ENCODE data around the gene LRRC3.

LRRC3 gene

GRCh38 chr21:44418108-44418875 is 37.0 kb upstream of the LRRC3 start:
- Histone ChIP-seq H3K4me3 (ENCODE audit: low read length, poor library complexity, severe bottlenecking) (no peak overlapping the region), H3K9me2 (replicated peaks; ENCODE audit: low read depth, low read length) (no peaks in the 10 kb centered on the region), H3K9me3 (ENCODE audit: insufficient read depth, low read depth, low read length) (peaks cover 21% of the 10 kb centered on the region; the same call in 1 of the 2 replicates), H3K79me2 (ENCODE audit: insufficient read depth, low read length) (no peaks in the 10 kb centered on the region), H3K36me3 (ENCODE audit: insufficient read depth, low read length) (no peaks in the 10 kb centered on the region), H3K27me3 (ENCODE audit: insufficient read depth, low read length, poor library complexity, severe bottlenecking) (no peaks in the 10 kb centered on the region), H3K9ac (ENCODE audit: low read depth, low read length, poor library complexity, severe bottlenecking) (no peak overlapping the region), H4K20me1 (ENCODE audit: insufficient read depth, low read length, poor library complexity, severe bottlenecking) (no peaks in the 10 kb centered on the region), H2AFZ (ENCODE audit: low read length) (no peak overlapping the region), H3F3A (ENCODE audit: low read depth) (no peaks in the 10 kb centered on the region), H3K4me1 (ENCODE audit: insufficient read depth, low read length, poor library complexity, severe bottlenecking) (no peaks in the 10 kb centered on the region), H3K4me2 (ENCODE audit: low read depth, low read length, poor library complexity, severe bottlenecking) (no peak overlapping the region)
- no peak for TF ChIP-seq CTCF (conservative IDR thresholded peaks at IDR 0.05; ENCODE audit: low read length)
- TF ChIP-seq EZH2phosphoT487 (IDR thresholded peaks at IDR 0.05; ENCODE audit: borderline replicate concordance) = no peak

GRCh38 chr21:44418876-44419230 is 36.5 kb upstream of the LRRC3 start:
- H3K4me2 ChIP-seq (ENCODE audit: low read depth, low read length, poor library complexity, severe bottlenecking) = no peak overlapping the region
- H2AFZ ChIP-seq (ENCODE audit: low read length) = no peak overlapping the region
- H3K4me1 ChIP-seq (ENCODE audit: insufficient read depth, low read length, poor library complexity, severe bottlenecking) = no peaks in the 10 kb centered on the region
- TF ChIP-seq CTCF (conservative IDR thresholded peaks at IDR 0.05; ENCODE audit: low read length) (no peak), EZH2phosphoT487 (IDR thresholded peaks at IDR 0.05; ENCODE audit: borderline replicate concordance) (no peak)
- no peaks in the 10 kb centered on the region for H3K36me3 ChIP-seq (ENCODE audit: insufficient read depth, low read length)
- H3K9ac ChIP-seq (ENCODE audit: low read depth, low read length, poor library complexity, severe bottlenecking) = no peak overlapping the region
- H3K9me2 ChIP-seq (replicated peaks; ENCODE audit: low read depth, low read length) = no peaks in the 10 kb centered on the region
- H3K79me2 ChIP-seq (ENCODE audit: insufficient read depth, low read length) = no peaks in the 10 kb centered on the region
- H4K20me1 ChIP-seq (ENCODE audit: insufficient read depth, low read length, poor library complexity, severe bottlenecking) = no peaks in the 10 kb centered on the region
- H3K4me3 ChIP-seq (ENCODE audit: low read length, poor library complexity, severe bottlenecking) = no peak overlapping the region
- H3K27me3 ChIP-seq (ENCODE audit: insufficient read depth, low read length, poor library complexity, severe bottlenecking) = no peaks in the 10 kb centered on the region
- peaks cover 21% of the 10 kb centered on the region; the same call in 1 of the 2 replicates for H3K9me3 ChIP-seq (ENCODE audit: insufficient read depth, low read depth, low read length)
- no peaks in the 10 kb centered on the region for H3F3A ChIP-seq (ENCODE audit: low read depth)

- Histone ChIP-seq H3K4me1 (ENCODE audit: insufficient read depth, low read length, poor library complexity, severe bottlenecking) (no peaks in the 10 kb centered on the region), H4K20me1 (ENCODE audit: insufficient read depth, low read length, poor library complexity, severe bottlenecking) (no peaks in the 10 kb centered on the region), H3K9me3 (ENCODE audit: insufficient read depth, low read depth, low read length) (peaks cover 21% of the 10 kb centered on the region; the same call in 1 of the 2 replicates), H3K27me3 (ENCODE audit: insufficient read depth, low read length, poor library complexity, severe bottlenecking) (no peaks in the 10 kb centered on the region), H3K9ac (ENCODE audit: low read depth, low read length, poor library complexity, severe bottlenecking) (no peak overlapping the region), H3F3A (ENCODE audit: low read depth) (no peaks in the 10 kb centered on the region), H2AFZ (ENCODE audit: low read length) (no peak overlapping the region), H3K79me2 (ENCODE audit: insufficient read depth, low read length) (no peaks in the 10 kb centered on the region), H3K4me2 (ENCODE audit: low read depth, low read length, poor library complexity, severe bottlenecking) (no peak overlapping the region), H3K36me3 (ENCODE audit: insufficient read depth, low read length) (no peaks in the 10 kb centered on the region), H3K4me3 (ENCODE audit: low read length, poor library complexity, severe bottlenecking) (no peak overlapping the region), H3K9me2 (replicated peaks; ENCODE audit: low read depth, low read length) (no peaks in the 10 kb centered on the region)
- TF ChIP-seq CTCF (conservative IDR thresholded peaks at IDR 0.05; ENCODE audit: low read length) = no peak
- no peak for TF ChIP-seq EZH2phosphoT487 (IDR thresholded peaks at IDR 0.05; ENCODE audit: borderline replicate concordance)
Measured at GRCh38 chr21:44419679-44420078, 35.6 kb upstream of the LRRC3 start.
